ENCODE results near the gene TLE5. TPM values are rescaled to one million over a fixed set of nuclear protein-coding genes. Genes with fewer than 3 reads are reported as not detected.

Gene TLE5
- polyA plus RNA-seq, 1 experiment: 317 TPM

DNA sequence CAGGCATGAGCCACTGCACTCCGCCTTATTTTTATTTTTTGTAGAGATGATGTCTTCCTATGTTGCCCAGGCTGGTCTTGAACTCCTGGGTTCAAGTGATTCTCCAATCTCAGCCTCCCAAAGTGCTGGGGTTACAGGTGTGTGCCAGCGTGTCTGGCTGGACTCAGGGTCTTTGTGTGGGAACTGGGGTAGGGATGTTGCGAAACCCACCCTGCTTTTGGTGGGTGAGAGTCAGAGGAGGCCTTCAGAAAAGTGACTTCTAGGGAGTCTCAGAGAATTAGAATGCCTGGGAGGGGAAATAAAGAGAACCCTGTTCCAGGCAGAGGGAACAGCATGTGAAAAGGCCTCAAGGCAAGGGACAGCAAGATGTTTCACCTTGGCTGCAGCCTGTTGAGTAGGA lies 13.2 kb downstream of the TLE5 start:
- POLR2A ChIA-PET: no interaction called here
- CTCF ChIA-PET: no interaction called here
- H3K9me3 ChIP-seq (ENCODE audit: control insufficient read depth, insufficient read depth, low read length): peaks cover 4% of the 10 kb centered on the region; the same call in 1 of the 2 replicates
- no peaks in the 10 kb centered on the region for H3K27me3 ChIP-seq (ENCODE audit: control insufficient read depth, insufficient read depth, low read length)
- TF ChIP-seq, protein P1, sequence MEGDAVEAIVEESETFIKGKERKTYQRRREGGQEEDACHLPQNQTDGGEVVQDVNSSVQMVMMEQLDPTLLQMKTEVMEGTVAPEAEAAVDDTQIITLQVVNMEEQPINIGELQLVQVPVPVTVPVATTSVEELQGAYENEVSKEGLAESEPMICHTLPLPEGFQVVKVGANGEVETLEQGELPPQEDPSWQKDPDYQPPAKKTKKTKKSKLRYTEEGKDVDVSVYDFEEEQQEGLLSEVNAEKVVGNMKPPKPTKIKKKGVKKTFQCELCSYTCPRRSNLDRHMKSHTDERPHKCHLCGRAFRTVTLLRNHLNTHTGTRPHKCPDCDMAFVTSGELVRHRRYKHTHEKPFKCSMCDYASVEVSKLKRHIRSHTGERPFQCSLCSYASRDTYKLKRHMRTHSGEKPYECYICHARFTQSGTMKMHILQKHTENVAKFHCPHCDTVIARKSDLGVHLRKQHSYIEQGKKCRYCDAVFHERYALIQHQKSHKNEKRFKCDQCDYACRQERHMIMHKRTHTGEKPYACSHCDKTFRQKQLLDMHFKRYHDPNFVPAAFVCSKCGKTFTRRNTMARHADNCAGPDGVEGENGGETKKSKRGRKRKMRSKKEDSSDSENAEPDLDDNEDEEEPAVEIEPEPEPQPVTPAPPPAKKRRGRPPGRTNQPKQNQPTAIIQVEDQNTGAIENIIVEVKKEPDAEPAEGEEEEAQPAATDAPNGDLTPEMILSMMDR (IDR thresholded peaks at IDR 0.05; ENCODE audit: low read depth, low read length): no peak
- H3K4me3 ChIP-seq (ENCODE audit: low read depth, low read length): no peak overlapping the region
- no peak for DNase-seq (ENCODE audit: low read depth, low spot score)
- H3K27ac ChIP-seq (ENCODE audit: low read depth, low read length): no peak overlapping the region

DNA sequence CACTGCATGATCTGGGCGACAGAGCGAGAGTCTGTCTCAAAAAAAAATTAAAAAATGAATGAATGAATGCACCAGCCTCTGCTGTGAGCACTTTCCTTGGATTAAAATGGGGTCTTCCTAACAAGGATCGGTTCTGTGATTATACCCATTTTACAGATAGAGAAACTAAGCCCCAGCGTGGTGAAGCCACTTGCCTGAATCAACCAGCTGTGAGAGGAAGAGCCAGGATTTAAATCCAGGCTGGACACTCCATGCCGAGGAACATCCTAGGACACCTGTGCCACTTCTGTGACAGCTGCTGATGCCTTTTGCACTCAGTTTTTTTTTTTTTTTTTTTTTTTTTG lies 14.1 kb downstream of the TLE5 start:
- H3K27ac ChIP-seq (ENCODE audit: low read depth, low read length): no peak overlapping the region
- no peak for DNase-seq (ENCODE audit: low read depth, low spot score)
- H3K9me3 ChIP-seq (ENCODE audit: control insufficient read depth, insufficient read depth, low read length): peaks cover 4% of the 10 kb centered on the region; the same call in 1 of the 2 replicates
- ChIA-PET CTCF (no interaction called here), POLR2A (no interaction called here)
- H3K4me3 ChIP-seq (ENCODE audit: low read depth, low read length): no peak overlapping the region
- TF ChIP-seq, protein P1 (IDR thresholded peaks at IDR 0.05; ENCODE audit: low read depth, low read length): no peak
- H3K27me3 ChIP-seq (ENCODE audit: control insufficient read depth, insufficient read depth, low read length): no peaks in the 10 kb centered on the region

DNA sequence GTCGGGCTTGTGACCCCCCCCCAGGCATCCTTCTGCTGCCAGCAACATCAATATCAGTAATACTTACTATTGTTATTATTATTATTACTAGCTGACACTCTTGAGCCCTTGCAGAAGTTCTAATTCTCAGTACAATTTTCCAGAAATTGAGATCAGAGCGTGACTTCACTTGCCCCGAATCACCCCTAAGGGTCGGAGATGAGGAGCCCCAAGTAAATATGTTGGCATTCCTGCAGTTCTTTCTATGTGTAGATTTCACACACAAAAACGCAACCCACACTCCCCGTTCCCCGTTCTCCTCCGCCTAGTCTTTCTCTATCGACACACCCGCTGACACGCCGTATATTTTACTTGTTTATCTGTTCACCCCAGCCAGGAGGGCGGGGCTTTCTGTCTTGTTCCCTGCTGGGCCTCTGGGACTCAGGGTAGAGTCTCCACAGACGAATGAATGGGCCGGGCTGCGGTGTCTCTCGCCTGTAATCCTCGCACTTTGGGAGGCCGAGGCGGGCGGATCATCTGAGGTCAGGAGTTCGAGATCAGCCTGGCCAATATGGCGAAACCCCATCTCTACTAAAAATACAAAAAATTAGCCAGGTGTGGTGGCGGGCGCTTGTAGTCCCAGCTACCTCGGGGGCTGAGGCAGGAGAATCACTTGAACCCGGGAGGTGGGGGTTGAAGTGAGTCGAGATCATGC lies 14.7 kb downstream of the TLE5 start:
- peaks cover 4% of the 10 kb centered on the region; the same call in 1 of the 2 replicates for H3K9me3 ChIP-seq (ENCODE audit: control insufficient read depth, insufficient read depth, low read length)
- DNase-seq (ENCODE audit: low read depth, low spot score): peak; percentile 23
- CTCF ChIA-PET: no interaction called here
- H3K4me3 ChIP-seq (ENCODE audit: low read depth, low read length): peak overlapping the region; percentile 40
- H3K27ac ChIP-seq (ENCODE audit: low read depth, low read length): no peak overlapping the region
- no peaks in the 10 kb centered on the region for H3K27me3 ChIP-seq (ENCODE audit: control insufficient read depth, insufficient read depth, low read length)
- POLR2A ChIA-PET: no interaction called here
- TF ChIP-seq, protein P1 (IDR thresholded peaks at IDR 0.05; ENCODE audit: low read depth, low read length): no peak

GRCh38 chr19:3046698-3047495 lies 15.4 kb downstream of the TLE5 start:
- POLR2A ChIA-PET: no interaction called here
- TF ChIP-seq, protein P1 (IDR thresholded peaks at IDR 0.05; ENCODE audit: low read depth, low read length): no peak
- no peak overlapping the region for H3K27ac ChIP-seq (ENCODE audit: low read depth, low read length)
- DNase-seq (ENCODE audit: low read depth, low spot score): no peak
- H3K27me3 ChIP-seq (ENCODE audit: control insufficient read depth, insufficient read depth, low read length): no peaks in the 10 kb centered on the region
- CTCF ChIA-PET: no interaction called here
- peaks cover 4% of the 10 kb centered on the region; the same call in 1 of the 2 replicates for H3K9me3 ChIP-seq (ENCODE audit: control insufficient read depth, insufficient read depth, low read length)
- peak overlapping the region; percentile 40 for H3K4me3 ChIP-seq (ENCODE audit: low read depth, low read length)

Data from AG04450 (cell line).